Astrocyte of the spinal cord (primary cell): Measurements from ENCODE around the gene SNX9.
"Not testable (repeated sequence)": the region's sequence is repeated elsewhere in the genome, so short reads cannot be mapped to it uniquely, and the experiment has no call there.

Source experiments
- DNase-seq: peaks from one replicate; pipeline ENCODE4 v3.0.0; 2011; ENCODE audit warnings: low read depth, low spot score
- H3K4me3 ChIP-seq: 2 replicates; pipeline ENCODE4 v1.5.1; 2011; ENCODE audit warnings: low read depth, mild to moderate bottlenecking, low read length, moderate library complexity
- CTCF ChIP-seq: IDR thresholded peaks from 2 replicates; pipeline ENCODE4 v1.5.1; 2012; ENCODE audit warnings: low read depth, mild to moderate bottlenecking, low read length, inconsistent platforms
- in situ Hi-C: cut with HindIII; loops from 2 replicates; pipeline ENCODE4 v1.10.0; 2017; ENCODE audit warnings: low sequenced_read_pairs

Gene SNX9

GRCh38 chr6:157966589-157966977 is 143.5 kb downstream of the SNX9 start:
- H3K4me3 ChIP-seq, result no peak overlapping the region
- DNase-seq, result no peak
- in situ Hi-C loops, result no loop called here
- no peak for TF ChIP-seq CTCF

- DNase-seq, result no peak
- in situ Hi-C loops, result no loop called here
- TF ChIP-seq CTCF, result no peak
- no peak overlapping the region for H3K4me3 ChIP-seq
These were observed 144.0 kb downstream of the SNX9 start for GRCh38 chr6:157967020-157967419.

GRCh38 chr6:157967486-157967885 is 144.4 kb downstream of the SNX9 start:
- no peak overlapping the region for H3K4me3 ChIP-seq
- DNase-seq, result no peak
- no peak for TF ChIP-seq CTCF
- in situ Hi-C loops, result no loop called here

GRCh38 chr6:157972177-157972576 is 149.1 kb downstream of the SNX9 start:
- in situ Hi-C loops, DNase-seq, H3K4me3 ChIP-seq: not testable (repeated sequence)

GRCh38 chr6:157974341-157974894 is 151.4 kb downstream of the SNX9 start:
- H3K4me3 ChIP-seq, result no peak overlapping the region
- no peak for DNase-seq
- no peak for TF ChIP-seq CTCF
- in situ Hi-C loops, result no loop called here

- TF ChIP-seq CTCF, result no peak
- in situ Hi-C loops, result no loop called here
- DNase-seq, result no peak
- no peak overlapping the region for H3K4me3 ChIP-seq
These were observed 151.9 kb downstream of the SNX9 start for GRCh38 chr6:157974967-157975366.

- no peak for DNase-seq
- in situ Hi-C loops, result no loop called here
- TF ChIP-seq CTCF, result no peak
- no peak overlapping the region for H3K4me3 ChIP-seq
These were observed 152.4 kb downstream of the SNX9 start for GRCh38 chr6:157975456-157975855.
